GM10266 (cell line): ENCODE results near the gene TMX3.
A peak's percentile ranks its signal among the peaks of the same experiment; 100 is the strongest.

Experiments
- DNase-seq: peaks from one replicate; pipeline ENCODE4 v3.0.0; 2012; ENCODE audit errors: extremely low spot score
- CTCF ChIP-seq: IDR thresholded peaks from 2 replicates; pipeline ENCODE4 v1.5.1; 2012; ENCODE audit warnings: mild to moderate bottlenecking, low read depth; ENCODE audit not compliant: control insufficient read depth, insufficient read depth; ENCODE audit errors: missing control alignments

Gene TMX3

GRCh38 chr18:68713131-68713530, 1.8 kb downstream of the TMX3 start:
- TF ChIP-seq CTCF, result no peak
- DNase-seq, result peak; percentile 15

GRCh38 chr18:68707646-68708045, 7.3 kb downstream of the TMX3 start:
- no peak for DNase-seq
- TF ChIP-seq CTCF, result no peak

- DNase-seq, result no peak
- TF ChIP-seq CTCF, result no peak
Measured at GRCh38 chr18:68705119-68705518, 9.8 kb downstream of the TMX3 start.

GRCh38 chr18:68703326-68703725, 11.6 kb downstream of the TMX3 start:
- DNase-seq, result no peak
- TF ChIP-seq CTCF, result no peak

- TF ChIP-seq CTCF, result no peak
- DNase-seq, result no peak
Measured at GRCh38 chr18:68701353-68701752, 13.6 kb downstream of the TMX3 start.

GRCh38 chr18:68699043-68699442, 15.9 kb downstream of the TMX3 start:
- no peak for TF ChIP-seq CTCF

GRCh38 chr18:68696937-68697336, 18.0 kb downstream of the TMX3 start:
- TF ChIP-seq CTCF, result no peak

More at GRCh38 chr18:68699043-68699442, 15.9 kb downstream of the TMX3 start:
- DNase-seq, result no peak

More at GRCh38 chr18:68696937-68697336, 18.0 kb downstream of the TMX3 start:
- no peak for DNase-seq
